DND-41 (cell line): Measurements from ENCODE around the gene ECHDC3.

ENCODE experiments used
- ATAC-seq: fragments of 200-7000 bp; cut with Tn5 transposase; 3 replicates; pipeline ENCODE4 v1.9.1; 2021; ENCODE audit warnings: low read depth; ENCODE audit not compliant: insufficient read depth
- DNase-seq: peaks from one replicate; pipeline ENCODE4 v3.0.0-alpha.2; 2020
- H2AFZ ChIP-seq: 2 replicates; pipeline ENCODE4 v1.6.0; 2012; ENCODE audit warnings: low read depth, low read length
- H3K27ac ChIP-seq: 2 replicates; pipeline ENCODE4 v1.5.1; 2012; ENCODE audit warnings: low read length, inconsistent platforms
- H3K27me3 ChIP-seq: fragments of 200-600 bp; sonication (generic); 2 replicates; pipeline ENCODE4 v1.6.0; 2012; ENCODE audit warnings: low read length, mild to moderate bottlenecking, inconsistent platforms; ENCODE audit not compliant: insufficient read depth, poor library complexity
- H3K36me3 ChIP-seq: 2 replicates; pipeline ENCODE4 v1.5.1; 2012; ENCODE audit warnings: low read length, inconsistent platforms; ENCODE audit not compliant: insufficient read depth
- H3K4me1 ChIP-seq: 2 replicates; pipeline ENCODE4 v1.5.1; 2012; ENCODE audit warnings: mild to moderate bottlenecking, low read length; ENCODE audit not compliant: insufficient read depth
- H3K4me2 ChIP-seq: 2 replicates; pipeline ENCODE4 v1.6.0; 2012; ENCODE audit warnings: mild to moderate bottlenecking, moderate library complexity, low read length, inconsistent platforms; ENCODE audit not compliant: insufficient read depth
- H3K4me3 ChIP-seq, 2 experiments: fragments of 200-600 bp in 1 of 2; shearing (Covaris generic) in 1 of 2; 2 replicates each; pipeline ENCODE4 v1.5.1; 2012 to 2016; ENCODE audit warnings: inconsistent platforms in 2 of 2, low read length in 2 of 2, mild to moderate bottlenecking in 2 of 2, low read depth in 1 of 2, moderate library complexity in 1 of 2
- H3K79me2 ChIP-seq: 2 replicates; pipeline ENCODE4 v1.6.0; 2012; ENCODE audit warnings: low read length, inconsistent platforms; ENCODE audit not compliant: insufficient read depth
- H3K9ac ChIP-seq: 2 replicates; pipeline ENCODE4 v1.6.0; 2012; ENCODE audit warnings: low read depth, mild to moderate bottlenecking, inconsistent platforms, low read length, moderate library complexity
- H3K9me3 ChIP-seq: 2 replicates; pipeline ENCODE4 v1.5.1; 2012; ENCODE audit warnings: low read length, moderate library complexity, mild to moderate bottlenecking, inconsistent platforms; ENCODE audit not compliant: insufficient read depth, severe bottlenecking
- H4K20me1 ChIP-seq: 2 replicates; pipeline ENCODE4 v1.6.0; 2012; ENCODE audit warnings: low read length; ENCODE audit not compliant: insufficient read depth
- EZH2 ChIP-seq: IDR thresholded peaks from 3 replicates; pipeline ENCODE4 v1.6.1; 2012; ENCODE audit warnings: borderline replicate concordance, low read depth, mild to moderate bottlenecking, moderate library complexity, low read length, inconsistent platforms; ENCODE audit not compliant: severe bottlenecking
- TF ChIP-seq, protein P1 (sequence below): IDR thresholded peaks from 2 replicates; pipeline ENCODE4 v1.5.1; 2012; ENCODE audit warnings: borderline replicate concordance, low read length, moderate library complexity, mild to moderate bottlenecking; ENCODE audit not compliant: poor library complexity, severe bottlenecking; ENCODE audit errors: extremely low read depth

The ECHDC3 gene

DNA sequence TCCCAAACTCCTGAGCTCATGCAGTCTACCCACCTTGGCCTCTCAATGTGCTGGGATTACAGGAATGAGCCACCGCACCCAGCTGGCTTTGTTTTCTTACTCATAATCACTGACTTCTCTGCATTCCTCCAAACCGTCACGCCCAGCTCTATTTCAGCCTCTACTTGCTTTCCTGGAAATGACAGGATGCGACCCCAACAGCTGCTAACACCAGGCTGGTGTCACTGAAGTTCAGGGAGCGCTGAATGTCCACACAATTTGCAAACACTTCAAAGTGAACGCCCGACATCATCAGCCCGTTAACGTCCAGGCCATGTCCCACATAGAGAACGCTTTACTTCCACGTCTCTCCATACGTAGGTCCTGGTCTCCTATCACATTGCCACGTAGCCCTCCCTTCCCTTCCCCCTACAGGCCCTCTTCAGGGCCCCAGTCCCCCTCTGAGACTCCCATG lies 68.2 kb downstream of the ECHDC3 start:
- Histone ChIP-seq H3K27ac (no peak overlapping the region), H4K20me1 (no peaks in the 10 kb centered on the region), H3K4me2 (no peak overlapping the region), H3K9ac (no peak overlapping the region), H3K27me3 (no peaks in the 10 kb centered on the region), H3K4me3 (no peak overlapping the region), H2AFZ (no peak overlapping the region), H3K79me2 (no peaks in the 10 kb centered on the region), H3K36me3 (no peaks in the 10 kb centered on the region), H3K4me1 (no peaks in the 10 kb centered on the region), H3K9me3 (no peaks in the 10 kb centered on the region)
- no peak for DNase-seq
- ATAC-seq: no peak
- no peak for TF ChIP-seq EZH2
- TF ChIP-seq, protein P1, sequence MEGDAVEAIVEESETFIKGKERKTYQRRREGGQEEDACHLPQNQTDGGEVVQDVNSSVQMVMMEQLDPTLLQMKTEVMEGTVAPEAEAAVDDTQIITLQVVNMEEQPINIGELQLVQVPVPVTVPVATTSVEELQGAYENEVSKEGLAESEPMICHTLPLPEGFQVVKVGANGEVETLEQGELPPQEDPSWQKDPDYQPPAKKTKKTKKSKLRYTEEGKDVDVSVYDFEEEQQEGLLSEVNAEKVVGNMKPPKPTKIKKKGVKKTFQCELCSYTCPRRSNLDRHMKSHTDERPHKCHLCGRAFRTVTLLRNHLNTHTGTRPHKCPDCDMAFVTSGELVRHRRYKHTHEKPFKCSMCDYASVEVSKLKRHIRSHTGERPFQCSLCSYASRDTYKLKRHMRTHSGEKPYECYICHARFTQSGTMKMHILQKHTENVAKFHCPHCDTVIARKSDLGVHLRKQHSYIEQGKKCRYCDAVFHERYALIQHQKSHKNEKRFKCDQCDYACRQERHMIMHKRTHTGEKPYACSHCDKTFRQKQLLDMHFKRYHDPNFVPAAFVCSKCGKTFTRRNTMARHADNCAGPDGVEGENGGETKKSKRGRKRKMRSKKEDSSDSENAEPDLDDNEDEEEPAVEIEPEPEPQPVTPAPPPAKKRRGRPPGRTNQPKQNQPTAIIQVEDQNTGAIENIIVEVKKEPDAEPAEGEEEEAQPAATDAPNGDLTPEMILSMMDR: no peak

DNA sequence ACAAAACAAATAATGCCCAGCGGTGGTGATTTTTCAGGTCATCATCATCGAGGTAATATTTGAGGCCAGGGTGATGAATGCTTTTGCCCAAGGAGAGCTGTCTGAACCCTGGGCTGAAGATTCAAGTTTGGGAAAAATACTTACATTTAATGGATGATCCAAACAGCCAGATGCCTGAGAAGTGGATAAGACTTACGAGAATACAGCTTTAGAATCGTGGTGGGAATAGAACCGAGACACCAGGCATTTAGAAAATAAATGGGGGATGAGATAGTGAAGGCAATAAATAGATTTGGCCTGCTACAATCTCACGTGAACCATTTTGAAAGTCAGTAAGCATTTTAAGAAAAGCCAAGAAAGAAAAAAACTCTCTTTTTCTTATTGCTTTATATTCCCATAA lies 68.8 kb downstream of the ECHDC3 start:
- H3K9ac ChIP-seq: no peak overlapping the region
- no peaks in the 10 kb centered on the region for H3K4me1 ChIP-seq
- H4K20me1 ChIP-seq: no peaks in the 10 kb centered on the region
- H3K4me2 ChIP-seq: no peak overlapping the region
- H3K79me2 ChIP-seq: no peaks in the 10 kb centered on the region
- no peaks in the 10 kb centered on the region for H3K27me3 ChIP-seq
- TF ChIP-seq, protein P1: no peak
- no peak for TF ChIP-seq EZH2
- H3K9me3 ChIP-seq: no peaks in the 10 kb centered on the region
- no peaks in the 10 kb centered on the region for H3K36me3 ChIP-seq
- H3K4me3 ChIP-seq: no peak overlapping the region
- H2AFZ ChIP-seq: no peak overlapping the region
- H3K27ac ChIP-seq: no peak overlapping the region
- no peak for ATAC-seq
- DNase-seq: no peak

DNA sequence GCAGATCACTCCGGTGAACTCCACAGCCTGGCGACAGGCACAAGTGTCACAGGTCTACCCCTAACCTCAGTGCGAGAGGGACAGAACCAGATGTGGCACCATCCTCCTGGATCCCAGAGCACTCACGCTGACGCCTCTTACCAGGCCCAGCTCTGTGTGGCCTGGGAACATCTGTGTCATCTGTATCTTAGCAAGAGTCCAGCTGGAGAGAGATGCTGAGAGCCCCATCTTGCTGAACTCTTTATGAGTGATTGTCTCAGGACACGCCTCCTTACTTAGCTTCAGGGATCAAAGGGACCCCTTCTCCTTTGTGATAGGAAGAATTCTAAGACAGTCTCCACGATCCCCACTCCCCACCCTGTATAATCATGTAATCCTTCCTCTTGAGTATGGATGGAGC lies 71.0 kb downstream of the ECHDC3 start:
- no peak for ATAC-seq
- no peak overlapping the region for H3K4me2 ChIP-seq
- H2AFZ ChIP-seq: no peak overlapping the region
- no peak overlapping the region for H3K27ac ChIP-seq
- no peak overlapping the region for H3K4me3 ChIP-seq
- no peaks in the 10 kb centered on the region for H3K79me2 ChIP-seq
- no peaks in the 10 kb centered on the region for H3K9me3 ChIP-seq
- no peak overlapping the region for H3K9ac ChIP-seq
- no peaks in the 10 kb centered on the region for H3K27me3 ChIP-seq
- H3K36me3 ChIP-seq: no peaks in the 10 kb centered on the region
- no peaks in the 10 kb centered on the region for H4K20me1 ChIP-seq
- DNase-seq: no peak
- H3K4me1 ChIP-seq: no peaks in the 10 kb centered on the region
- TF ChIP-seq, protein P1: no peak
- no peak for TF ChIP-seq EZH2
